Neutrophil (primary cell): ENCODE measurements around the gene TJP2.

Experiments
- H3K27ac ChIP-seq: fragments of 200-600 bp; sonication (generic); 2 replicates; pipeline ENCODE4 v1.5.1; 2016; ENCODE audit warnings: mild to moderate bottlenecking, moderate library complexity
- H3K27me3 ChIP-seq: fragments of 200-600 bp; sonication (generic); 2 replicates; pipeline ENCODE4 v1.6.0; 2016; ENCODE audit warnings: mild to moderate bottlenecking
- H3K36me3 ChIP-seq: fragments of 200-600 bp; sonication (generic); 2 replicates; pipeline ENCODE4 v1.5.1; 2017
- H3K4me1 ChIP-seq, 2 experiments: fragments of 200-600 bp in 1 of 2; sonication (generic) in 1 of 2; 1 replicate in 1 of 2; 2 replicates in 1 of 2; pipeline versions ENCODE4 v1.5.1 to v1.6.1; 2013 to 2016; ENCODE audit warnings: low read depth in 1 of 2, low read length in 1 of 2, mild to moderate bottlenecking in 1 of 2, moderate library complexity in 1 of 2; ENCODE audit not compliant: control insufficient read depth in 1 of 2, insufficient read depth in 1 of 2
- H3K4me3 ChIP-seq, 2 experiments: fragments of 200-600 bp in 1 of 2; sonication (generic) in 1 of 2; 1 replicate in 1 of 2; 2 replicates in 1 of 2; pipeline ENCODE4 v1.5.1; 2013 to 2016; ENCODE audit warnings: low read depth in 1 of 2, low read length in 1 of 2, mild to moderate bottlenecking in 1 of 2, moderate library complexity in 1 of 2
- H3K9me3 ChIP-seq: fragments of 200-600 bp; sonication (generic); 2 replicates; pipeline ENCODE4 v1.5.1; 2016
- CTCF ChIP-seq: fragments of 200-600 bp; sonication (generic); IDR thresholded peaks from 2 replicates; pipeline ENCODE4 v1.5.1; 2016; ENCODE audit warnings: antibody characterized with exemption

TJP2 gene

GRCh38 chr9:69178583-69179011, 4.5 kb downstream of the TJP2 start:
- TF ChIP-seq CTCF, result no peak
- H3K27ac ChIP-seq, result no peak overlapping the region
- no peaks in the 10 kb centered on the region for H3K36me3 ChIP-seq
- H3K4me1 ChIP-seq, result peaks cover 34 to 41% of the 10 kb centered on the region in 2 experiments
- H3K27me3 ChIP-seq, result peaks cover 19% of the 10 kb centered on the region
- no peaks in the 10 kb centered on the region for H3K9me3 ChIP-seq
- H3K4me3 ChIP-seq, result no peak overlapping the region

GRCh38 chr9:69179037-69179436, 5.0 kb downstream of the TJP2 start:
- no peaks in the 10 kb centered on the region for H3K9me3 ChIP-seq
- peaks cover 14% of the 10 kb centered on the region for H3K27me3 ChIP-seq
- no peaks in the 10 kb centered on the region for H3K36me3 ChIP-seq
- no peak overlapping the region for H3K27ac ChIP-seq
- H3K4me1 ChIP-seq, result peaks cover 33 to 37% of the 10 kb centered on the region in 2 experiments
- no peak overlapping the region for H3K4me3 ChIP-seq
- no peak for TF ChIP-seq CTCF

- Histone ChIP-seq H3K4me3 (no peak overlapping the region), H3K27ac (no peak overlapping the region), H3K9me3 (no peaks in the 10 kb centered on the region), H3K27me3 (peaks cover 3% of the 10 kb centered on the region), H3K4me1 (peaks cover 24 to 25% of the 10 kb centered on the region in 2 experiments), H3K36me3 (no peaks in the 10 kb centered on the region)
- TF ChIP-seq CTCF, result no peak
Observed at GRCh38 chr9:69180200-69180599, 6.1 kb downstream of the TJP2 start.

- no peaks in the 10 kb centered on the region for H3K36me3 ChIP-seq
- H3K4me3 ChIP-seq, result no peak overlapping the region
- no peaks in the 10 kb centered on the region for H3K9me3 ChIP-seq
- no peak for TF ChIP-seq CTCF
- no peaks in the 10 kb centered on the region for H3K27me3 ChIP-seq
- peaks cover 20% of the 10 kb centered on the region in 2 experiments for H3K4me1 ChIP-seq
- no peak overlapping the region for H3K27ac ChIP-seq
Observed at GRCh38 chr9:69180670-69181069, 6.6 kb downstream of the TJP2 start.

GRCh38 chr9:69181908-69182353, 7.9 kb downstream of the TJP2 start:
- TF ChIP-seq CTCF, result no peak
- H3K4me1 ChIP-seq, result peaks cover 16 to 18% of the 10 kb centered on the region in 2 experiments

GRCh38 chr9:69184266-69184665, 10.2 kb downstream of the TJP2 start:
- H3K27me3 ChIP-seq, result no peaks in the 10 kb centered on the region
- TF ChIP-seq CTCF, result no peak
- no peak overlapping the region for H3K4me3 ChIP-seq
- peaks cover 16 to 18% of the 10 kb centered on the region in 2 experiments for H3K4me1 ChIP-seq
- no peaks in the 10 kb centered on the region for H3K36me3 ChIP-seq
- no peaks in the 10 kb centered on the region for H3K9me3 ChIP-seq
- H3K27ac ChIP-seq, result no peak overlapping the region

More at GRCh38 chr9:69181908-69182353, 7.9 kb downstream of the TJP2 start:
- H3K4me3 ChIP-seq, result no peak overlapping the region
- H3K9me3 ChIP-seq, result no peaks in the 10 kb centered on the region
- no peaks in the 10 kb centered on the region for H3K27me3 ChIP-seq
- H3K27ac ChIP-seq, result peak overlapping the region; percentile 58
- H3K36me3 ChIP-seq, result no peaks in the 10 kb centered on the region
